ENCODE data around the gene MS4A1.

DNA sequence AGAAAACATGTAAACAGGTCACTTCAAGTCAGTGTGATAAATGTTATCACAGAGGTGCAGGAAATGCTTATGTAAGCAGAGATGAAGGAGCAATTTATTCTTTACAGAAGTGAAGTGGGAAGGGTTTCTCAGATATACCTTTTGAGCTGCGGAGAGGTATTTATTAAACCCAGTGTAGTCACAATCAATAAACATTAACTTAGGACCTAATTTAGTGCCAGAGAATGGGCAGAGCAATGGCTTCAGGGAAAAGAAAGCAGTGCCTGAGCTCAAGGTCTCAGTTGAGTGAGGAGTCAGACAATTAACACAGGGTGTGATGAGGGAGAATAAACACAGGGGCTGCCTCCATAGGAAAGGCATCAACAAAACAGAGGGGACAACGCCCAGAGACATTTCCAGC is 24.4 kb upstream of the MS4A1 start:
- TF ChIP-seq CTCF (IDR thresholded peaks at IDR 0.05 in 8 of 11, conservative IDR thresholded peaks at IDR 0.05 in 3 of 11) (no peak), POLR2AphosphoS5 (IDR thresholded peaks at IDR 0.05) (no peak)
